K562 (cell line): ENCODE data around the gene ECHDC3. TPM values are rescaled to one million over a fixed set of nuclear protein-coding genes. Genes with fewer than 3 reads are reported as not detected.

ENCODE experiments used
- ATAC-seq: fragments of 200-7000 bp; cut with Tn5 transposase; 3 replicates; pipeline ENCODE4 v1.9.1; 2020; ENCODE audit warnings: moderate library complexity
- BruUV-seq: library from RNA; stranded (reverse); fragments of 400-500 nt; replicated peaks from 2 replicates; lab custom pipeline; 2021; lab: Mats Ljungman, UMichigan
- CTCF ChIA-PET: fragments of 300-600 bp; formaldehyde crosslinking; extraction: SDS; loops from one replicate; lab custom pipeline; 2021; ENCODE audit warnings: low intra/inter-chr PET ratio; lab: Yijun Ruan, JAX
- POLR2A ChIA-PET: fragments of 300-600, 350-650 bp; sonication (Branson Sonifier 250); formaldehyde crosslinking; extraction: SDS; loops from one replicate; lab custom pipeline; 2021; ENCODE audit warnings: antibody characterized with exemption, inconsistent platforms; lab: Yijun Ruan, JAX
- DNase-seq, 4 experiments: peaks; one replicate each; pipeline versions ENCODE4 v3.0.0 to v3.0.0-alpha.2; 2011 to 2018; ENCODE audit warnings: low spot score in 3 of 4, mixed read lengths in 3 of 4; ENCODE audit errors: extremely low read depth in 1 of 4
- FAIRE-seq: peaks from 2 replicates; lab custom pipeline; 2011; peaks lifted over from hg19 to GRCh38; lab: Jason Lieb, UNC
- H2AFZ ChIP-seq: 2 replicates; pipeline ENCODE4 v1.6.0; 2011; ENCODE audit warnings: low read depth, low read length, control low read depth, inconsistent platforms
- H3K27ac ChIP-seq: fragments of 200-600 bp; 3 replicates; pipeline ENCODE4 v1.8.0; 2011; ENCODE audit warnings: low read depth, mild to moderate bottlenecking, control low read depth, inconsistent platforms, low read length, moderate library complexity, mixed read lengths; ENCODE audit errors: extremely low read depth
- H3K27me3 ChIP-seq, 2 experiments: fragments of 300-600 bp in 1 of 2; 2 replicates in 1 of 2; 3 replicates in 1 of 2; pipeline versions ENCODE4 v1.6.0 to v1.8.0; 2011; ENCODE audit warnings: inconsistent platforms in 2 of 2, low read length in 2 of 2, mild to moderate bottlenecking in 1 of 2, mixed read lengths in 1 of 2, moderate library complexity in 1 of 2; ENCODE audit not compliant: control insufficient read depth in 2 of 2, insufficient read depth in 2 of 2
- H3K36me3 ChIP-seq: fragments of 300-600 bp; 3 replicates; pipeline ENCODE4 v1.8.0; 2011; ENCODE audit warnings: mild to moderate bottlenecking, low read length, inconsistent platforms; ENCODE audit not compliant: control insufficient read depth, insufficient read depth
- H3K4me1 ChIP-seq, 2 experiments: fragments of 200-600 bp in 1 of 2; replicated peaks in 1 of 2; 2 replicates in 1 of 2; 3 replicates in 1 of 2; pipeline versions ENCODE4 v1.5.1 to v1.8.0; 2011; ENCODE audit warnings: inconsistent platforms in 2 of 2, low read length in 2 of 2, mild to moderate bottlenecking in 1 of 2, mixed read lengths in 1 of 2, moderate library complexity in 1 of 2; ENCODE audit not compliant: control insufficient read depth in 2 of 2, insufficient read depth in 2 of 2
- H3K4me2 ChIP-seq: 2 replicates; pipeline ENCODE4 v1.6.1; 2011; ENCODE audit warnings: low read length, control low read depth, inconsistent platforms, mixed read lengths; ENCODE audit not compliant: insufficient read depth
- H3K4me3 ChIP-seq: fragments of 200-600 bp; sonication (generic), shearing (Covaris generic); 2 replicates; pipeline ENCODE4 v1.5.1; 2016; ENCODE audit warnings: control low read depth, inconsistent platforms
- H3K79me2 ChIP-seq: fragments of 200-600 bp; 3 replicates; pipeline ENCODE4 v1.8.0; 2011; ENCODE audit warnings: low read length, inconsistent platforms; ENCODE audit not compliant: control insufficient read depth, insufficient read depth
- H3K9ac ChIP-seq, 2 experiments: 2 replicates each; pipeline versions ENCODE4 v1.6.0 to v1.6.1; 2011; ENCODE audit warnings: low read depth in 2 of 2, low read length in 2 of 2, control low read depth in 1 of 2, inconsistent platforms in 1 of 2, mild to moderate bottlenecking in 1 of 2, mixed read lengths in 1 of 2; ENCODE audit not compliant: insufficient read depth in 1 of 2
- H3K9me1 ChIP-seq: one replicate; pipeline ENCODE4 v1.6.0; 2011; ENCODE audit warnings: inconsistent platforms, mild to moderate bottlenecking, low read length, moderate library complexity; ENCODE audit not compliant: control insufficient read depth, insufficient read depth
- H3K9me3 ChIP-seq: replicated peaks from 2 replicates; pipeline ENCODE4 v1.5.1; 2011; ENCODE audit warnings: low read depth, low read length, inconsistent platforms; ENCODE audit not compliant: control insufficient read depth, insufficient read depth
- H4K20me1 ChIP-seq: replicated peaks from 2 replicates; pipeline ENCODE4 v1.6.1; 2011; ENCODE audit warnings: low read length, inconsistent platforms, mixed read lengths; ENCODE audit not compliant: control insufficient read depth, insufficient read depth
- ARHGAP35 ChIP-seq: fragments of 450-650 bp; IDR thresholded peaks from 2 replicates; pipeline ENCODE4 v1.6.1; 2018; ENCODE audit not compliant: partially characterized antibody
- CEBPB ChIP-seq: fragments of 450-650 bp; IDR thresholded peaks from 2 replicates; pipeline ENCODE4 v1.6.1; 2016; ENCODE audit warnings: missing genetic modification characterization, missing compliant biosample characterization
- L3MBTL2 ChIP-seq: fragments of 450-650 bp; IDR thresholded peaks from 2 replicates; pipeline ENCODE4 v1.6.1; 2016; ENCODE audit warnings: mild to moderate bottlenecking, moderate library complexity
- MEF2A ChIP-seq: IDR thresholded peaks from 2 replicates; pipeline ENCODE4 v1.6.1; 2011; ENCODE audit warnings: low read depth, mild to moderate bottlenecking, low read length, moderate library complexity; ENCODE audit not compliant: control insufficient read depth
- MYNN ChIP-seq, 2 experiments: sonication (generic); formaldehyde crosslinking in 1 of 2; IDR thresholded peaks; 2 replicates each; pipeline versions ENCODE4 v1.5.0 to v1.6.1; 2016 to 2020; ENCODE audit warnings: antibody characterized with exemption in 1 of 2, missing genetic modification reagents in 1 of 2
- NRF1 ChIP-seq, 2 experiments: fragments of 450-650 bp; IDR thresholded peaks in 1 of 2; conservative IDR thresholded peaks in 1 of 2; 2 replicates each; pipeline ENCODE4 v1.6.1; 2014; ENCODE audit warnings: mild to moderate bottlenecking in 2 of 2
- PTBP1 ChIP-seq: fragments of 200-400 bp; formaldehyde crosslinking; IDR thresholded peaks from 2 replicates; pipeline ENCODE4 v1.6.1; 2017; ENCODE audit warnings: low read depth, low read length
- RAD21 ChIP-seq, 2 experiments: fragments of 250-450 bp in 1 of 2; fragments of 450-650 bp in 1 of 2; sonication (Bioruptor Pico) in 1 of 2; formaldehyde crosslinking in 1 of 2; IDR thresholded peaks in 1 of 2; conservative IDR thresholded peaks in 1 of 2; 2 replicates each; pipeline versions ENCODE4 v1.4.0 to v1.8.0; 2020 to 2022; ENCODE audit warnings: mild to moderate bottlenecking in 2 of 2, moderate library complexity in 1 of 2
- STAT5B ChIP-seq: fragments of 250-450 bp; sonication (Bioruptor Pico); IDR thresholded peaks from 2 replicates; pipeline ENCODE4 v1.8.0; 2021; ENCODE audit warnings: mild to moderate bottlenecking, inconsistent platforms
- ZNF408 ChIP-seq: fragments of 250-450 bp; sonication (Bioruptor Pico); IDR thresholded peaks from 2 replicates; pipeline ENCODE4 v1.4.0; 2020; ENCODE audit warnings: low read depth, mild to moderate bottlenecking, moderate library complexity
- ZNF444 ChIP-seq: fragments of 250-450 bp; sonication (Bioruptor Pico); IDR thresholded peaks from 2 replicates; pipeline ENCODE4 v1.4.0; 2020; ENCODE audit warnings: mild to moderate bottlenecking, moderate library complexity
- WGBS: fragments of 100-300 bp; shearing (Covaris generic); methylation state at CpG from one replicate; pipeline ENCODE4 v1.1.6; 2016; ENCODE audit warnings: low coverage, mixed read lengths; ENCODE audit not compliant: insufficient coverage; ENCODE audit errors: missing lambda C conversion rate; 5-methylcytosine and 5-hydroxymethylcytosine counted together
- in situ Hi-C: fragments of 300-500 bp; cut with MboI; formaldehyde crosslinking; loops from 4 replicates; pipeline ENCODE4 v1.15.0; 2018; ENCODE audit warnings: inconsistent platforms, mixed read lengths
- intact Hi-C: fragments of 100-400 bp; cut with micrococcal nuclease; formaldehyde crosslinking; loops from 2 replicates; pipeline ENCODE4 v1.14.2; 2022
- polyA plus RNA-seq, 8 experiments: library from polyadenylated mRNA; depleted of rRNA in 4 of 8; stranded (reverse) in 5 of 8; unstranded in 3 of 8; fragments of >200 nt; fragmentation: Nextera tagmentation in 2 of 8; fragmentation: Illumina TruSeq in 1 of 8; extraction: Ambion mirVana in 2 of 8; extraction: Trizol in 1 of 8; gene quantifications; 2 replicates each; pipeline versions ENCODE4 v1.2.1 to v1.2.3, GENCODE V29; 2011 to 2014; ENCODE audit warnings: inconsistent platforms in 1 of 8, missing spikeins in 1 of 8
- total RNA-seq, 7 experiments: library from RNA; depleted of rRNA in 6 of 7; stranded (reverse); fragments of >200 nt in 6 of 7; fragmentation: Illumina TruSeq in 2 of 7; extraction: Trizol in 2 of 7; gene quantifications; 2 replicates each; pipeline versions ENCODE4 v1.2.1 to v1.2.3, GENCODE V29; 2011 to 2021; ENCODE audit warnings: low replicate concordance in 1 of 7
- TF ChIP-seq, protein P1 (sequence below): fragments of 450-650 bp; IDR thresholded peaks from 2 replicates; pipeline ENCODE4 v1.6.1; 2018; ENCODE audit not compliant: partially characterized antibody
- TF ChIP-seq, protein P2 (sequence below): sonication (generic); IDR thresholded peaks from 2 replicates; pipeline ENCODE4 v1.6.1; 2016
- TF ChIP-seq, protein P3 (sequence below): IDR thresholded peaks from 2 replicates; pipeline ENCODE4 v1.6.1; 2012; ENCODE audit warnings: low read depth, low read length, improper control_type of control experiment, borderline replicate concordance

The ECHDC3 gene
- total and polyA plus RNA-seq, 9 of the 15 experiments (the other 6 are each of a cell fraction or from before 2014, with no cell fraction given), result 0.53 to 21.9 (median 15.7) TPM

DNA sequence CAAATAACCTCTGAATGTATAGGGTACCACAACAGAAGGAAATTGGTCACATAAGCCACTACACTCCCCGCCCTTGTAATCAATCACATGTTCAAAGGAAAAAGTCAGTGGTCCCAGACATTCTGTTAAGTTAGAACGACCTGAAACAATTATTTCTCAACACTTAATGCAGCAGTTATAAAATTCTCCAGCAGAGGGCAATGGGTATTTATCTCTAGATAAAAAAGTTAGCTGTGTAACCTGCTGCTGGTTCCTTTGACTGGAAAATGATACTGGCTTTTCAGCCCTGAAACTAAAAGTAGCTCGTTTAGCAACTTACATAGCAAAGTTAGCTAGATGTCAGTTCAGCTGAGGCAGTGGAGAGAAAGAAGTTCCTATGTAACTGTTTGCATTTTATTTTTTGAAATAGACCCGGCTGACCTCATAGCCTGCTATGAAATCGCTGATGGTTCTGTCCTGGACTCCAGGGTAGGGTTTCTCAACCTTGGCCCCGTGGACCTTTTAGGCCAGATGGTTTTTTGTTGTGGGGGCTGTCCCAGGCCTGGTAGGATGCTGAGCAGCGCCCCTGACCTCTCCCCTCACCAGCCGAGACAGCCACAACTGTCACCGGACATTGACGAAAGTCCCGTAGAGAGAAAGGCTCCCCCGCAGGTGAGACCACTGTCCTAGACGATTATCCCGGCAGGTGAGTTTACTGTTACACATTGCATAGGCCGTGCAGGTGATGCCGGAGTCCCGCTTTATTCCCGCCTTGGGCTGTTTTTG is 40.8 kb downstream of the ECHDC3 start:
- Histone ChIP-seq H3K4me3 (no peak overlapping the region), H3K79me2 (no peaks in the 10 kb centered on the region), H3K4me1 (peaks cover 3 to 4% of the 10 kb centered on the region in 2 experiments; a peak in 2 of 5 replicates), H3K9ac (peak overlapping the region in 1 of 2 experiments; percentile 39; a peak in 1 of 4 replicates), H3K9me3 (no peaks in the 10 kb centered on the region; the same call in 1 of the 2 replicates), H4K20me1 (no peaks in the 10 kb centered on the region), H3K4me2 (no peak overlapping the region), H3K27me3 (peaks cover 24 to 46% of the 10 kb centered on the region in 2 experiments), H3K36me3 (no peaks in the 10 kb centered on the region), H2AFZ (peak overlapping the region; percentile 51; the same call in 1 of the 2 replicates), H3K9me1 (no peaks in the 10 kb centered on the region), H3K27ac (no peak overlapping the region)
- ATAC-seq, result peak; percentile 77
- POLR2A ChIA-PET, result interaction anchor here (0.6 to 2.0 kb wide), 4 partner anchors 21 to 415 kb away, joined by 3 to 4 read pairs (median 4); no protein-coding TSS in a partner anchor
- intact Hi-C loops, result loop anchor here (2.0 kb wide), 1 partner anchor 204 kb away; no protein-coding TSS in a partner anchor
- WGBS, result 23% methylated on average over 17 of the region's 18 CpGs
- no TSS peak for BruUV-seq
- FAIRE-seq, result peak; percentile 82
- CTCF ChIA-PET, result interaction anchor here (0.8 to 2.3 kb wide), 2 partner anchors 203 to 928 kb away, joined by 4 to 7 read pairs; no protein-coding TSS in a partner anchor
- peak; percentile 56 to 69 (median 60) for DNase-seq
- in situ Hi-C loops, result loop anchor here (25.0 kb wide), 1 partner anchor 929 kb away; no protein-coding TSS in a partner anchor
- TF ChIP-seq RAD21 (CRISPR knock-in tag; conservative IDR thresholded peaks at IDR 0.05 in 1 of 2, IDR thresholded peaks at IDR 0.05 in 1 of 2), result peak; percentile 62 to 85
- TF ChIP-seq CEBPB, result peak; percentile 85
- TF ChIP-seq STAT5B (CRISPR knock-in tag), result no peak
- no peak for TF ChIP-seq ARHGAP35
- no peak for TF ChIP-seq NRF1 (conservative IDR thresholded peaks at IDR 0.05 in 1 of 2, IDR thresholded peaks at IDR 0.05 in 1 of 2)
- no peak for TF ChIP-seq PTBP1
- TF ChIP-seq, protein P1, sequence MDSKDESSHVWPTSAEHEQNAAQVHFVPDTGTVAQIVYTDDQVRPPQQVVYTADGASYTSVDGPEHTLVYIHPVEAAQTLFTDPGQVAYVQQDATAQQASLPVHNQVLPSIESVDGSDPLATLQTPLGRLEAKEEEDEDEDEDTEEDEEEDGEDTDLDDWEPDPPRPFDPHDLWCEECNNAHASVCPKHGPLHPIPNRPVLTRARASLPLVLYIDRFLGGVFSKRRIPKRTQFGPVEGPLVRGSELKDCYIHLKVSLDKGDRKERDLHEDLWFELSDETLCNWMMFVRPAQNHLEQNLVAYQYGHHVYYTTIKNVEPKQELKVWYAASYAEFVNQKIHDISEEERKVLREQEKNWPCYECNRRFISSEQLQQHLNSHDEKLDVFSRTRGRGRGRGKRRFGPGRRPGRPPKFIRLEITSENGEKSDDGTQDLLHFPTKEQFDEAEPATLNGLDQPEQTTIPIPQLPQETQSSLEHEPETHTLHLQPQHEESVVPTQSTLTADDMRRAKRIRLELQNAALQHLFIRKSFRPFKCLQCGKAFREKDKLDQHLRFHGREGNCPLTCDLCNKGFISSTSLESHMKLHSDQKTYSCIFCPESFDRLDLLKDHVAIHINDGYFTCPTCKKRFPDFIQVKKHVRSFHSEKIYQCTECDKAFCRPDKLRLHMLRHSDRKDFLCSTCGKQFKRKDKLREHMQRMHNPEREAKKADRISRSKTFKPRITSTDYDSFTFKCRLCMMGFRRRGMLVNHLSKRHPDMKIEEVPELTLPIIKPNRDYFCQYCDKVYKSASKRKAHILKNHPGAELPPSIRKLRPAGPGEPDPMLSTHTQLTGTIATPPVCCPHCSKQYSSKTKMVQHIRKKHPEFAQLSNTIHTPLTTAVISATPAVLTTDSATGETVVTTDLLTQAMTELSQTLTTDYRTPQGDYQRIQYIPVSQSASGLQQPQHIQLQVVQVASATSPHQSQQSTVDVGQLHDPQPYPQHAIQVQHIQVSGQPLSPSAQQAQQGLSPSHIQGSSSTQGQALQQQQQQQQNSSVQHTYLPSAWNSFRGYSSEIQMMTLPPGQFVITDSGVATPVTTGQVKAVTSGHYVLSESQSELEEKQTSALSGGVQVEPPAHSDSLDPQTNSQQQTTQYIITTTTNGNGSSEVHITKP, result no peak
- TF ChIP-seq, protein P2, sequence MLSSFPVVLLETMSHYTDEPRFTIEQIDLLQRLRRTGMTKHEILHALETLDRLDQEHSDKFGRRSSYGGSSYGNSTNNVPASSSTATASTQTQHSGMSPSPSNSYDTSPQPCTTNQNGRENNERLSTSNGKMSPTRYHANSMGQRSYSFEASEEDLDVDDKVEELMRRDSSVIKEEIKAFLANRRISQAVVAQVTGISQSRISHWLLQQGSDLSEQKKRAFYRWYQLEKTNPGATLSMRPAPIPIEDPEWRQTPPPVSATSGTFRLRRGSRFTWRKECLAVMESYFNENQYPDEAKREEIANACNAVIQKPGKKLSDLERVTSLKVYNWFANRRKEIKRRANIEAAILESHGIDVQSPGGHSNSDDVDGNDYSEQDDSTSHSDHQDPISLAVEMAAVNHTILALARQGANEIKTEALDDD, result peak; percentile 65; the same call in 1 of the 2 replicates
- TF ChIP-seq MYNN (IDR thresholded peaks at IDR 0.05), result no peak
- TF ChIP-seq MYNN (CRISPR knock-in tag; IDR thresholded peaks at IDR 0.05), result no peak
- TF ChIP-seq, protein P3, sequence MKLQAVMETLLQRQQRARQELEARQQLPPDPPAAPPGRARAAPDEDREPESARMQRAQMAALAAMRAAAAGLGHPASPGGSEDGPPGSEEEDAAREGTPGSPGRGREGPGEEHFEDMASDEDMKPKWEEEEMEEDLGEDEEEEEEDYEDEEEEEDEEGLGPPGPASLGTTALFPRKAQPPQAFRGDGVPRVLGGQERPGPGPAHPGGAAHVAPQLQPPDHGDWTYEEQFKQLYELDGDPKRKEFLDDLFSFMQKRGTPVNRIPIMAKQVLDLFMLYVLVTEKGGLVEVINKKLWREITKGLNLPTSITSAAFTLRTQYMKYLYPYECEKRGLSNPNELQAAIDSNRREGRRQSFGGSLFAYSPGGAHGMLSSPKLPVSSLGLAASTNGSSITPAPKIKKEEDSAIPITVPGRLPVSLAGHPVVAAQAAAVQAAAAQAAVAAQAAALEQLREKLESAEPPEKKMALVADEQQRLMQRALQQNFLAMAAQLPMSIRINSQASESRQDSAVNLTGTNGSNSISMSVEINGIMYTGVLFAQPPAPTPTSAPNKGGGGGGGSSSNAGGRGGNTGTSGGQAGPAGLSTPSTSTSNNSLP, result peak; percentile 91
- no peak for TF ChIP-seq L3MBTL2
- TF ChIP-seq ZNF444 (CRISPR knock-in tag), result no peak
- no peak for TF ChIP-seq MEF2A
- TF ChIP-seq ZNF408 (CRISPR knock-in tag), result no peak
